ENCODE data around the gene STK11. TPM values are rescaled to one million over a fixed set of nuclear protein-coding genes. Genes with fewer than 3 reads are reported as not detected.
A peak's percentile ranks its signal among the peaks of the same experiment; 100 is the strongest.

Gene STK11
- polyA plus RNA-seq, 2 of the 4 experiments (the other 2 are of a cell fraction): 16.2 to 33.6 TPM

DNA sequence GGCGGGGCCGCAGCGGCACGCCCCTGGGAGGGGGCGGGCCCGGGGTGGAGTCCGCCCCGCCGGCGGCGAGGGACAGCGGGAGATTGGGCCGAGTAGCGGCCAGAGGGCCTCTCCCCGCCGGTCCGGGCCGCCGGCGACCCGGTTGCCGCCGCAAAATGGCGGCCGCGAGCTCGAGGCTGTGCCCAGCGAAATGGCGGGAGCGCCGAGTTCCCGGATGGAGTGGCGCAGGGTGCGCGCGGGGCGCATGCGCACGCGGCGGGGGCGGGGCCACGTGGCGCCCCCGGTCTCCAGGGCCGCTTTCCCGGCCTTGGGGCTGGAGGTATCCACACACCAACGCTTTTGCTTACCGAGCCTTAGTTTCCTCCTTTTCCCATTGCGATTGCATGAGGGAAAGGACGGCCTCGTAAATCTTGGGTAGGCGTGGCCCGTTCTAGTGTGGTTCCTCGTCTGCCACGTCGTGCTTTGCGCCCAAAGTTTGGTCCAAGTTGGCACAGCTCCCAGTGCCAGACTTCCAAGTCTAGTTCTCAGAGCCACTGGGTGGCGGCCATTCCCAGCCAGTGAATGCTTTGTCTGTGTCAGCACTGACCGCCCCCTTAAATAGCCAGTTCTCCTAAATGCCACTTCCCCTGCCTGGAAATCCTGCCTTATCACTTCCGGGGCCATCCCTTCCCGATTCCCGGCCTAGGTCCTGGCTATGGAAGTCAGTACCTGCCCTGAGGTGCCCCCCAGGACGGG, 64.1 kb downstream of the STK11 start (continued):
- TF ChIP-seq, protein P1, sequence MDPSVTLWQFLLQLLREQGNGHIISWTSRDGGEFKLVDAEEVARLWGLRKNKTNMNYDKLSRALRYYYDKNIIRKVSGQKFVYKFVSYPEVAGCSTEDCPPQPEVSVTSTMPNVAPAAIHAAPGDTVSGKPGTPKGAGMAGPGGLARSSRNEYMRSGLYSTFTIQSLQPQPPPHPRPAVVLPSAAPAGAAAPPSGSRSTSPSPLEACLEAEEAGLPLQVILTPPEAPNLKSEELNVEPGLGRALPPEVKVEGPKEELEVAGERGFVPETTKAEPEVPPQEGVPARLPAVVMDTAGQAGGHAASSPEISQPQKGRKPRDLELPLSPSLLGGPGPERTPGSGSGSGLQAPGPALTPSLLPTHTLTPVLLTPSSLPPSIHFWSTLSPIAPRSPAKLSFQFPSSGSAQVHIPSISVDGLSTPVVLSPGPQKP (IDR thresholded peaks at IDR 0.05; ENCODE audit: low read depth, low read length): no peak
- TF ChIP-seq FOSL2 (IDR thresholded peaks at IDR 0.05) (no peak), FOSL2 (CRISPR knock-in tag; IDR thresholded peaks at IDR 0.05) (peak; percentile 12; the same call in 1 of the 2 replicates), MAZ (IDR thresholded peaks at IDR 0.05; ENCODE audit: borderline replicate concordance, low read depth, low read length) (no peak), RARB (CRISPR knock-in tag; IDR thresholded peaks at IDR 0.05) (peak; percentile 81; the same call in 1 of the 2 replicates), TP53 (CRISPR knock-in tag; IDR thresholded peaks at IDR 0.05) (peak; percentile 70; the same call in 1 of the 2 replicates), PHF8 (IDR thresholded peaks at IDR 0.05; ENCODE audit: borderline replicate concordance, low read depth) (peak; percentile 41; the same call in 1 of the 2 replicates), ESRRA (IDR thresholded peaks at IDR 0.05; ENCODE audit: borderline replicate concordance, low read length) (no peak), RFX5 (IDR thresholded peaks at IDR 0.05) (no peak), GATA3 (IDR thresholded peaks at IDR 0.05; ENCODE audit: borderline replicate concordance) (no peak), HEYL (CRISPR knock-in tag; IDR thresholded peaks at IDR 0.05) (no peak), FOSB (CRISPR knock-in tag; IDR thresholded peaks at IDR 0.05) (0 out of 2 replicates have a peak, but pooled peaks have one; percentile 56), BHLHE40 (IDR thresholded peaks at IDR 0.05; ENCODE audit: low read depth, low read length) (no peak), POLR2AphosphoS2 (conservative IDR thresholded peaks at IDR 0.05; ENCODE audit: low read length) (no peak), RNF2 (IDR thresholded peaks at IDR 0.05; ENCODE audit: borderline replicate concordance, low read depth) (no peak), CHD2 (IDR thresholded peaks at IDR 0.05; ENCODE audit: low read length, partially characterized antibody) (no peak), JUNB (IDR thresholded peaks at IDR 0.05) (no peak), CEBPB (IDR thresholded peaks at IDR 0.05) (no peak), FOXS1 (CRISPR knock-in tag; IDR thresholded peaks at IDR 0.05) (no peak), ZFP36 (IDR thresholded peaks at IDR 0.05; ENCODE audit: borderline replicate concordance, partially characterized antibody) (no peak), HOXB13 (CRISPR knock-in tag; IDR thresholded peaks at IDR 0.05; ENCODE audit: low read depth) (no peak; the same call in 1 of the 2 replicates), REST (IDR thresholded peaks at IDR 0.05) (no peak), ZSCAN20 (CRISPR knock-in tag; IDR thresholded peaks at IDR 0.05) (no peak), HES2 (IDR thresholded peaks at IDR 0.05) (no peak), SMC3 (IDR thresholded peaks at IDR 0.05) (no peak), NFE2L2 (conservative IDR thresholded peaks at IDR 0.05; ENCODE audit: low read length) (no peak)
- TF ChIP-seq, protein P2, sequence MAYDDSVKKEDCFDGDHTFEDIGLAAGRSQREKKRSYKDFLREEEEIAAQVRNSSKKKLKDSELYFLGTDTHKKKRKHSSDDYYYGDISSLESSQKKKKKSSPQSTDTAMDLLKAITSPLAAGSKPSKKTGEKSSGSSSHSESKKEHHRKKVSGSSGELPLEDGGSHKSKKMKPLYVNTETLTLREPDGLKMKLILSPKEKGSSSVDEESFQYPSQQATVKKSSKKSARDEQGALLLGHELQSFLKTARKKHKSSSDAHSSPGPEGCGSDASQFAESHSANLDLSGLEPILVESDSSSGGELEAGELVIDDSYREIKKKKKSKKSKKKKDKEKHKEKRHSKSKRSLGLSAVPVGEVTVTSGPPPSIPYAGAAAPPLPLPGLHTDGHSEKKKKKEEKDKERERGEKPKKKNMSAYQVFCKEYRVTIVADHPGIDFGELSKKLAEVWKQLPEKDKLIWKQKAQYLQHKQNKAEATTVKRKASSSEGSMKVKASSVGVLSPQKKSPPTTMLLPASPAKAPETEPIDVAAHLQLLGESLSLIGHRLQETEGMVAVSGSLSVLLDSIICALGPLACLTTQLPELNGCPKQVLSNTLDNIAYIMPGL (CRISPR knock-in tag; IDR thresholded peaks at IDR 0.05; ENCODE audit: borderline replicate concordance): no peak
